GM12865 (cell line): ENCODE data around the gene POLR2J3.
"Not testable (repeated sequence)": the region's sequence is repeated elsewhere in the genome, so short reads cannot be mapped to it uniquely, and the experiment has no call there.

Source experiments
- DNase-seq: peaks from one replicate; pipeline ENCODE4 v3.0.0; 2010; ENCODE audit warnings: low read depth
- H3K4me3 ChIP-seq: 2 replicates; pipeline ENCODE4 v1.5.1; 2011; ENCODE audit warnings: mild to moderate bottlenecking, low read depth, low read length, control low read depth
- CTCF ChIP-seq: IDR thresholded peaks from 2 replicates; pipeline ENCODE4 v1.5.1; 2011; ENCODE audit warnings: low read length, control low read depth, low read depth, inconsistent platforms; ENCODE audit not compliant: insufficient read depth; ENCODE audit errors: missing control alignments

Gene POLR2J3

GRCh38 chr7:102572261-102573239, at the start of gene POLR2J3:
POLR2J3 (minus strand) TSS chr7:102572583; CDS start chr7:102572521, 62 bp downstream.
- TF ChIP-seq CTCF = peak; percentile 59
- peak within 1 kb of the TSS; percentile 83 for H3K4me3 ChIP-seq
- peak; percentile 97 for DNase-seq

GRCh38 chr7:102618122-102618521, 45.7 kb upstream of the POLR2J3 start:
- not testable (repeated sequence) for DNase-seq, H3K4me3 ChIP-seq

GRCh38 chr7:102616507-102617125, 44.2 kb upstream of the POLR2J3 start, which contains the start of gene RASA4:
RASA4 (minus strand) TSS chr7:102616756; CDS start chr7:102616689, 67 bp downstream.
- peak within 1 kb of the TSS; percentile 48 for H3K4me3 ChIP-seq
- DNase-seq = peak; percentile 25

GRCh38 chr7:102615930-102616329, 43.5 kb upstream of the POLR2J3 start:
- not testable (repeated sequence) for H3K4me3 ChIP-seq, DNase-seq

- DNase-seq = not testable (repeated sequence)
These were observed 42.5 kb upstream of the POLR2J3 start for GRCh38 chr7:102614873-102615272.

GRCh38 chr7:102614346-102614697, 41.9 kb upstream of the POLR2J3 start:
- H3K4me3 ChIP-seq, DNase-seq: not testable (repeated sequence)

More at GRCh38 chr7:102614873-102615272, 42.5 kb upstream of the POLR2J3 start:
- H3K4me3 ChIP-seq = not testable (repeated sequence)

GRCh38 chr7:102613575-102614345, 41.4 kb upstream of the POLR2J3 start:
- not testable (repeated sequence) for H3K4me3 ChIP-seq, DNase-seq

- peak overlapping the region; percentile 39 for H3K4me3 ChIP-seq
- peak; percentile 3 for DNase-seq
These were observed 39.4 kb upstream of the POLR2J3 start for GRCh38 chr7:102611675-102612325.

GRCh38 chr7:102611013-102611674, 38.8 kb upstream of the POLR2J3 start:
- DNase-seq = not testable (repeated sequence)

GRCh38 chr7:102610441-102610840, 38.1 kb upstream of the POLR2J3 start:
- not testable (repeated sequence) for DNase-seq, H3K4me3 ChIP-seq

More at GRCh38 chr7:102611013-102611674, 38.8 kb upstream of the POLR2J3 start:
- not testable (repeated sequence) for H3K4me3 ChIP-seq

- DNase-seq, H3K4me3 ChIP-seq: not testable (repeated sequence)
These were observed 37.4 kb upstream of the POLR2J3 start for GRCh38 chr7:102609734-102610133.

GRCh38 chr7:102606848-102607247, 34.5 kb upstream of the POLR2J3 start:
- not testable (repeated sequence) for H3K4me3 ChIP-seq, DNase-seq

- H3K4me3 ChIP-seq = not testable (repeated sequence)
These were observed 32.2 kb upstream of the POLR2J3 start for GRCh38 chr7:102604431-102605145.

GRCh38 chr7:102602317-102602716, 29.9 kb upstream of the POLR2J3 start:
- not testable (repeated sequence) for H3K4me3 ChIP-seq, DNase-seq

More at GRCh38 chr7:102604431-102605145, 32.2 kb upstream of the POLR2J3 start:
- not testable (repeated sequence) for DNase-seq

- not testable (repeated sequence) for H3K4me3 ChIP-seq, DNase-seq
These were observed 27.3 kb upstream of the POLR2J3 start for GRCh38 chr7:102599699-102600098.

GRCh38 chr7:102596036-102596435, 23.7 kb upstream of the POLR2J3 start:
- not testable (repeated sequence) for H3K4me3 ChIP-seq

More at GRCh38 chr7:102596036-102596435, 23.7 kb upstream of the POLR2J3 start:
- DNase-seq = not testable (repeated sequence)
